Suprapubic skin (tissue), 4 donors: ENCODE data around the gene UGT1A7. TPM values are rescaled to one million over a fixed set of nuclear protein-coding genes. Genes with fewer than 3 reads are reported as not detected.

ENCODE experiments used
- DNase-seq, 2 donors: peaks; one replicate each; pipeline ENCODE4 v3.0.0-alpha.2; 2019; ENCODE audit warnings: low spot score in 2 of 2
- H3K27ac ChIP-seq: fragments of 200-600 bp; sonication (generic); one replicate; pipeline ENCODE4 v1.5.1; 2019
- H3K27me3 ChIP-seq: fragments of 200-600 bp; sonication (generic); one replicate; pipeline ENCODE4 v1.5.1; 2019
- H3K36me3 ChIP-seq: fragments of 200-600 bp; sonication (generic); one replicate; pipeline ENCODE4 v1.5.1; 2019
- H3K4me1 ChIP-seq: fragments of 200-600 bp; sonication (generic); one replicate; pipeline ENCODE4 v1.5.1; 2019
- H3K4me3 ChIP-seq: fragments of 200-600 bp; sonication (generic); one replicate; pipeline ENCODE4 v1.5.1; 2019; ENCODE audit warnings: mild to moderate bottlenecking
- H3K9me3 ChIP-seq: fragments of 200-600 bp; sonication (generic); one replicate; pipeline ENCODE4 v1.5.1; 2019
- EP300 ChIP-seq: sonication (generic); formaldehyde crosslinking; IDR thresholded peaks from one replicate; pipeline ENCODE4 v1.6.1; 2017; ENCODE audit warnings: antibody characterized with exemption
- POLR2A ChIP-seq, 2 donors: fragments of 450-650 bp; IDR thresholded peaks; one replicate each; pipeline ENCODE4 v1.6.1; 2017; ENCODE audit warnings: antibody characterized with exemption in 2 of 2, mild to moderate bottlenecking in 2 of 2, moderate library complexity in 2 of 2
- POLR2AphosphoS5 ChIP-seq, 3 donors: sonication (generic); formaldehyde crosslinking; IDR thresholded peaks; one replicate each; pipeline ENCODE4 v1.6.1; 2017; ENCODE audit warnings: antibody characterized with exemption in 3 of 3
- WGBS: methylation state at CpG from one replicate; pipeline ENCODE4 v1.1.5; 2018; 5-methylcytosine and 5-hydroxymethylcytosine counted together
- total RNA-seq, 4 donors: library from RNA; depleted of rRNA; stranded (reverse); fragments of >200 nt; gene quantifications; one replicate each; pipeline ENCODE4 v1.1.0, GENCODE V29; 2016
- TF ChIP-seq, protein P1 (sequence below), 2 donors: fragments of 200-600 bp in 1 of 2; fragments of 450-650 bp in 1 of 2; sonication (generic) in 1 of 2; IDR thresholded peaks; one replicate each; pipeline ENCODE4 v1.5.1; 2016 to 2019; ENCODE audit warnings: antibody characterized with exemption in 2 of 2, mild to moderate bottlenecking in 1 of 2, moderate library complexity in 1 of 2

UGT1A7 gene
- total RNA-seq, 4 donors from 2014 or later = 1.3 to 8.0 (median 2.2) TPM

DNA sequence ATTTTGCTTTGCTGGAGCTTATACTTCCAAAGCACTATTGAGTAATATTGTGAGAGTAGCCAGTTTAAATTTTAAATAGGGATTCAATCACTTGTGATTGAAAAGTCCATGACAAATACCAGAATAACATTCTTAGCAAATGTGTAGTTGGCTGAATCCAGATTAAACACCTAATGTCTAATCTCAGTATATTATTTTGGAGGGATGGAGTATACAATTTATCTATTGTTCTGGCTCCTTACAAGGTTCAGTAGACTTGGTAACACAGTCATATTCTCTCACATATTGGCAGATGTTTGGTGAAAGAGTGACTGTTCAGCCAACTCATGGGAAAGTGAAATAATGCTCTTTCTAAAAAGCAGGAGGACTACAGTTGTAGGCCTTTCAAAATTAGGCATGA lies 7.8 kb upstream of the UGT1A7 start:
- no peaks in the 10 kb centered on the region for H3K27me3 ChIP-seq
- no peaks in the 10 kb centered on the region for H3K4me1 ChIP-seq
- TF ChIP-seq POLR2A (IDR thresholded peaks at IDR 0.05) (no peak), EP300 (no peak)
- TF ChIP-seq, protein P1, sequence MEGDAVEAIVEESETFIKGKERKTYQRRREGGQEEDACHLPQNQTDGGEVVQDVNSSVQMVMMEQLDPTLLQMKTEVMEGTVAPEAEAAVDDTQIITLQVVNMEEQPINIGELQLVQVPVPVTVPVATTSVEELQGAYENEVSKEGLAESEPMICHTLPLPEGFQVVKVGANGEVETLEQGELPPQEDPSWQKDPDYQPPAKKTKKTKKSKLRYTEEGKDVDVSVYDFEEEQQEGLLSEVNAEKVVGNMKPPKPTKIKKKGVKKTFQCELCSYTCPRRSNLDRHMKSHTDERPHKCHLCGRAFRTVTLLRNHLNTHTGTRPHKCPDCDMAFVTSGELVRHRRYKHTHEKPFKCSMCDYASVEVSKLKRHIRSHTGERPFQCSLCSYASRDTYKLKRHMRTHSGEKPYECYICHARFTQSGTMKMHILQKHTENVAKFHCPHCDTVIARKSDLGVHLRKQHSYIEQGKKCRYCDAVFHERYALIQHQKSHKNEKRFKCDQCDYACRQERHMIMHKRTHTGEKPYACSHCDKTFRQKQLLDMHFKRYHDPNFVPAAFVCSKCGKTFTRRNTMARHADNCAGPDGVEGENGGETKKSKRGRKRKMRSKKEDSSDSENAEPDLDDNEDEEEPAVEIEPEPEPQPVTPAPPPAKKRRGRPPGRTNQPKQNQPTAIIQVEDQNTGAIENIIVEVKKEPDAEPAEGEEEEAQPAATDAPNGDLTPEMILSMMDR (IDR thresholded peaks at IDR 0.05) = no peak
- no peaks in the 10 kb centered on the region for H3K9me3 ChIP-seq
- H3K4me3 ChIP-seq = no peak overlapping the region
- H3K36me3 ChIP-seq = no peaks in the 10 kb centered on the region
- no peak for DNase-seq
- no peak overlapping the region for H3K27ac ChIP-seq

DNA sequence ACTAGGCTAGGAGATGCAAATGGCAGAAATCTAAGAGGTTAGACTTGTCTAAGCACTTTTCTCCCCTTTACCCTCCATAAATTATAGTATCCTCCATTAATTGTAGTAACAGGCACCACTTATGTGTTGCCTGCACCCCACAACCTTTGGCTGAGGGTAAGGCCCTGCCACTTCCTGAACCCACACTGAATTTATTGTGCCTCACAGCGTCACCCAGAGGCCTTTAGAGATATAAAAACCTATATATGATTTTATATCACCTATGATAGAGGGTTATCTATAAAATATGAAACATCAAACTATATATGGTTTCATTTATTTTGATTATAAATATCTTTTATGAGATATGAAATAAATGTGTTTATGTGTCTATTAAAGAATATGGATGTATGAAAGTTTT lies 7.4 kb upstream of the UGT1A7 start:
- 64% methylated on average over 1 of the region's 1 CpG for WGBS
- H3K36me3 ChIP-seq = no peaks in the 10 kb centered on the region
- H3K27ac ChIP-seq = no peak overlapping the region
- DNase-seq = no peak
- H3K9me3 ChIP-seq = no peaks in the 10 kb centered on the region
- TF ChIP-seq POLR2AphosphoS5 (IDR thresholded peaks at IDR 0.05) = no peak
- no peak for TF ChIP-seq POLR2A (IDR thresholded peaks at IDR 0.05)
- TF ChIP-seq, protein P1 (IDR thresholded peaks at IDR 0.05) = no peak
- no peak for TF ChIP-seq EP300
- no peaks in the 10 kb centered on the region for H3K4me1 ChIP-seq
- no peaks in the 10 kb centered on the region for H3K27me3 ChIP-seq
- H3K4me3 ChIP-seq = no peak overlapping the region

DNA sequence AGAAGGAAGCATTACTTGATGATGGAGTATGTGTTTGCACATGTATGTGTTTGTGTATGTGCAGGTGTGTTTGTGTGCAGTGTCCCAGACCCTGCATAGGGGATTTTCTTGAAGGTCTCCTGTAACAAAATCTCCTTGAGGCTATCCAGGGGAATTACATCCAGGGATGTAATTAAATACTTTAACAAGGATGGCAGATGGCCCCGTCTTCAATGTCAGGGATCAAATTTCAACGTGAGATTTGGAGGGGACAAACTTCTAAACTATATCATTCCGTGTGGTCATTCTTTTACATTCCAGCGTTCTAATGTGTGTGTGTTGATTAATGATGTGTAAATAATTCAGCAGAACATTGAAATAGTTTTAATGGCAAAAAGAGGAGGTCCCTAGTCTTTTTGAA lies 6.7 kb upstream of the UGT1A7 start:
- H3K4me1 ChIP-seq = no peaks in the 10 kb centered on the region
- no peak overlapping the region for H3K27ac ChIP-seq
- TF ChIP-seq, protein P1 (IDR thresholded peaks at IDR 0.05) = no peak
- TF ChIP-seq EP300 = no peak
- TF ChIP-seq POLR2A (IDR thresholded peaks at IDR 0.05) = no peak
- TF ChIP-seq POLR2AphosphoS5 (IDR thresholded peaks at IDR 0.05) = no peak
- 57% methylated on average over 4 of the region's 4 CpGs for WGBS
- DNase-seq = no peak
- no peaks in the 10 kb centered on the region for H3K9me3 ChIP-seq
- H3K36me3 ChIP-seq = no peaks in the 10 kb centered on the region
- H3K4me3 ChIP-seq = no peak overlapping the region
- H3K27me3 ChIP-seq = no peaks in the 10 kb centered on the region

DNA sequence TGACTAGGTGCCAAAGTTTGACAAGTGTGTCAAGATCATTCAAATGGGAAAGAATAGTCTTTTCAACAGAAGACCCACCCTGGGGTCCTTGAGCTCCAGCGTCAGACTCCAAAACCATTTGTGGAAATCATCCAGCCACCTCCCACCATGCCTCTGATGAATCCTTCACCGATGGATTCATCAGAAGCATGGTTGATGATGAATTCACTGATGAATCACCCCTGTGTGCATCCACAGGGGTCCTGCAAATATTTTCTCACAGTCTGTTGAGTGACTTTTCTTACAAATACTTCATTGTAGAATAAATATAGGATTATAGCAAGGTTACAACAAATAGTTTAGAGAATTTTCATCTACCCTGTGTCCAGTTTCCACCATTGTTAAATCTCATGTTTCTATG lies 5.7 kb upstream of the UGT1A7 start:
- no peaks in the 10 kb centered on the region for H3K9me3 ChIP-seq
- no peaks in the 10 kb centered on the region for H3K36me3 ChIP-seq
- WGBS = 80% methylated on average over 2 of the region's 2 CpGs
- DNase-seq = no peak
- H3K4me3 ChIP-seq = no peak overlapping the region
- H3K27me3 ChIP-seq = no peaks in the 10 kb centered on the region
- H3K27ac ChIP-seq = no peak overlapping the region
- TF ChIP-seq, protein P1 (IDR thresholded peaks at IDR 0.05) = no peak
- TF ChIP-seq EP300 = no peak
- TF ChIP-seq POLR2A (IDR thresholded peaks at IDR 0.05) = no peak
- no peak for TF ChIP-seq POLR2AphosphoS5 (IDR thresholded peaks at IDR 0.05)
- H3K4me1 ChIP-seq = no peaks in the 10 kb centered on the region

DNA sequence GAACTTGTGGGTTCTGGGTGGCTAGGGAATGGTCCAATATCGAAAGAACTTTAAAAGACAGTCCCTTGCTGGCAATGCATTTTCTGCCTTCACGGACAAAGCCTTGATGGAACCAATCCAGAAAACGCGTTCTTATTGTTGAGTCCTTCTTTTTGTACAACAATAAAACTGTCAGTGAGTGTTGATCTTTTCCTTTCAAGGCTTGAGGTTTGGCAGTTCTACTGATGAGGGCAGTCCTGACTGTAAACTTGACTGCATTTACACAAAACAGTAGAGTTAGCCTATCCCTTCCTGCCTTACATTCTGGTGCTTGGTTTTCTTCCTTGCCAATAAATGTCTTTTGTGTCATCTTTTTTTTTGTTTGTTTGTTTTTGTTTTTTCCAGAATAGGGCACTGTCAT lies 2.5 kb upstream of the UGT1A7 start:
- WGBS = 53% methylated on average over 4 of the region's 4 CpGs

More for the DNA sequence above, 2.5 kb upstream of the UGT1A7 start:
- Histone ChIP-seq H3K27ac (no peak overlapping the region), H3K36me3 (no peaks in the 10 kb centered on the region), H3K4me1 (no peaks in the 10 kb centered on the region), H3K27me3 (no peaks in the 10 kb centered on the region), H3K9me3 (no peaks in the 10 kb centered on the region), H3K4me3 (no peak overlapping the region)
- TF ChIP-seq, protein P1 (IDR thresholded peaks at IDR 0.05) = no peak
- no peak for DNase-seq
